ENCODE results near the gene CP. TPM values are rescaled to one million over a fixed set of nuclear protein-coding genes. Genes with fewer than 3 reads are reported as not detected.

CP gene
- total RNA-seq, 4 donors from 2014 or later = 17.7 to 46.3 (median 19.3) TPM

- Histone ChIP-seq H3K36me3 (no peaks in the 10 kb centered on the region), H3K4me3 (no peak overlapping the region), H3K9me3 (no peaks in the 10 kb centered on the region), H3K4me1 (peaks cover 0 to 16% (median 6%) of the 10 kb centered on the region in 4 donors), H3K27ac (peak overlapping the region in 1 of 4 donors; percentile 1), H3K27me3 (no peaks in the 10 kb centered on the region)
- no peak for TF ChIP-seq CTCF (IDR thresholded peaks at IDR 0.05)
- TF ChIP-seq EP300 (IDR thresholded peaks at IDR 0.05) = no peak
- TF ChIP-seq POLR2A (IDR thresholded peaks at IDR 0.05) = no peak
- WGBS, 2 donors = 61 to 63% methylated on average over 4 of the region's 4 CpGs
- no peak for DNase-seq (ENCODE audit: low spot score in 2 of 2)
Observed at GRCh38 chr3:149216193-149216869, 5.3 kb downstream of the CP start.

GRCh38 chr3:149215515-149215914 is 6.1 kb downstream of the CP start:
- no peaks in the 10 kb centered on the region for H3K27me3 ChIP-seq
- no peak overlapping the region for H3K27ac ChIP-seq
- H3K4me1 ChIP-seq = peaks cover 0 to 16% (median 6%) of the 10 kb centered on the region in 4 donors
- no peak for TF ChIP-seq CTCF (IDR thresholded peaks at IDR 0.05)
- TF ChIP-seq EP300 (IDR thresholded peaks at IDR 0.05) = peak in 1 of 2 donors; percentile 6
- no peak overlapping the region for H3K4me3 ChIP-seq
- WGBS, 2 donors = 58 to 59% methylated on average over 2 of the region's 2 CpGs
- DNase-seq (ENCODE audit: low spot score in 2 of 2) = no peak
- no peaks in the 10 kb centered on the region for H3K36me3 ChIP-seq
- H3K9me3 ChIP-seq = no peaks in the 10 kb centered on the region

DNA sequence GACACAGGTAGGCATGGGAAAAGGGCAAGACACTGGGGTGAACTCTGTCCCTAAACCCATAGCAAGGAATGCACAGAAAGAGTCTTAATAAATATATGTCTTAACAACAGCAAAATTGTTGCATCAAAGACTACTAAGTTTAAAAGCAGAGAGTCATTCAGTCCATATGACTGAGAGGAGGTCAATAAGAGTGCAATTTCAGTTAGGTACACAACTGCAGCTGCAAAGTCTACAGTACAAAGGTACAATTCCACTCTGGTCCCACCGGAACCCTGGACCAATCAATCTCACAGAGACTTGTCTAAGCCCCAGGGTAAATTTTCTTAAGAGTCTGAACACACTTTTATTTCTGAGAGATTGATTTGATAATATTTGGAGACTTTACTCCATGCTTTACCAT is 6.9 kb downstream of the CP start:
- DNase-seq (ENCODE audit: low spot score in 2 of 2) = no peak
- no peak overlapping the region for H3K4me3 ChIP-seq
- H3K36me3 ChIP-seq = no peaks in the 10 kb centered on the region
- H3K4me1 ChIP-seq = peaks cover 0 to 16% (median 6%) of the 10 kb centered on the region in 4 donors
- no peaks in the 10 kb centered on the region for H3K27me3 ChIP-seq
- no peak overlapping the region for H3K27ac ChIP-seq
- no peaks in the 10 kb centered on the region for H3K9me3 ChIP-seq
- TF ChIP-seq EP300 (IDR thresholded peaks at IDR 0.05) (no peak), CTCF (IDR thresholded peaks at IDR 0.05) (no peak), POLR2A (IDR thresholded peaks at IDR 0.05) (no peak)
- 78 to 81% methylated on average over 1 of the region's 1 CpG for WGBS, 2 donors

- H3K36me3 ChIP-seq = no peaks in the 10 kb centered on the region
- no peak overlapping the region for H3K27ac ChIP-seq
- 89 to 97% methylated on average over 1 of the region's 1 CpG for WGBS, 2 donors
- DNase-seq (ENCODE audit: low spot score in 2 of 2) = no peak
- no peak for TF ChIP-seq POLR2A (IDR thresholded peaks at IDR 0.05)
- no peak for TF ChIP-seq CTCF (IDR thresholded peaks at IDR 0.05)
- TF ChIP-seq EP300 (IDR thresholded peaks at IDR 0.05) = no peak
- H3K9me3 ChIP-seq = no peaks in the 10 kb centered on the region
- peaks cover 0 to 16% (median 6%) of the 10 kb centered on the region in 4 donors for H3K4me1 ChIP-seq
- no peak overlapping the region for H3K4me3 ChIP-seq
- no peaks in the 10 kb centered on the region for H3K27me3 ChIP-seq
Observed at GRCh38 chr3:149212386-149212785, 9.2 kb downstream of the CP start.

DNA sequence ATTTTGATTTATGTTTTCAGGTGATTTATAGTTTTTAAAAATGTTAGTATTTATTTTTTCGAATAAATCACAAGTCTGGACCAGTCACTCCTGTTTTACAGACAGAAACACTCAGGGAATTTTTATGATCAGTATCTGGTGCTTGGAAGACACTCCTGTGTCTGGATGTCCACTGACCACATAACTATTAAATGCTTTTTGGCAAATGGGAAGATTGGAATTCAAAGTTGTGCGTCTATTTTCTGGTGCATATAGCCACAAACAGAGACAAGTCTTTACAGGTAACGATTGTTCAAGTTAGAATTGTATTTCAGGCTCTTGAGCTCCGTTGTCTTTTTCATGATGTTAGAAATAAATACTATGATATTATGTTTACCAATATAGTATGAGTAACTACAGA is 12.2 kb downstream of the CP start:
- Histone ChIP-seq H3K4me3 (no peak overlapping the region), H3K9me3 (no peaks in the 10 kb centered on the region), H3K4me1 (no peaks in the 10 kb centered on the region), H3K27ac (no peak overlapping the region), H3K36me3 (no peaks in the 10 kb centered on the region), H3K27me3 (no peaks in the 10 kb centered on the region)
- WGBS, 2 donors = 92 to 97% methylated on average over 4 of the region's 4 CpGs
- DNase-seq (ENCODE audit: low spot score in 2 of 2) = no peak
- TF ChIP-seq POLR2A (IDR thresholded peaks at IDR 0.05) (no peak), CTCF (IDR thresholded peaks at IDR 0.05) (no peak), EP300 (IDR thresholded peaks at IDR 0.05) (no peak)
